Measurements from ENCODE around the gene PPP1CA.

The PPP1CA gene

DNA sequence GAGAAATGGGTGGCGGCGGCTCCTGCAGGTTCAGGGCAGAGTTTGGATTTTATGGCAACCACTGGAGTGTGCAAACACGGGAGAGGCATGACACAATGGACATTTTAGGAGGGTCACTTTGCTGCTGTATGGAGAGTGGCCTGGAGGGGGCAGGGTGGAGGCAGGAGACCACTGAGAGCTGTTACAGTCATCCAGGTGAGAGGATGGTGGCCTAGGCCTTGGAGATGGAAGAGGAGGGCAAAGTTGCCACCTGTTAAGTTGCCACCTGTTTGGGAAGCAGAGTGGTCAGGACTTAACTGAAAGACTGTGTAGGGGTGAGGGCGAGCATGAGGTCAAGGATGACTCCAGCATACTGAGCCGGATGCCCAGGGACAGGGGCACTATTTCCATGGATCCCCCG lies 12.2 kb downstream of the PPP1CA start:
- H3K9me3 ChIP-seq (ENCODE audit: insufficient read depth, low read depth, low read length) = no peaks in the 10 kb centered on the region
- no peak overlapping the region for H2BK120ac ChIP-seq (ENCODE audit: insufficient read depth, low read length, poor library complexity)
- peaks cover 8 to 9% of the 10 kb centered on the region in 2 experiments for H3K36me3 ChIP-seq (ENCODE audit: control insufficient read depth in 1 of 2, insufficient read depth in 2 of 2, low read length in 2 of 2)
- H3K4me2 ChIP-seq (ENCODE audit: low read length) = no peak overlapping the region
- H2AK5ac ChIP-seq (ENCODE audit: low read length) = no peak overlapping the region
- H2BK5ac ChIP-seq (ENCODE audit: low read depth, low read length, poor library complexity) = no peak overlapping the region
- H3K18ac ChIP-seq (ENCODE audit: low read length) = no peak overlapping the region
- H3K79me2 ChIP-seq (ENCODE audit: control insufficient read depth, insufficient read depth, low read length, poor library complexity) = peaks cover 6% of the 10 kb centered on the region
- no peak overlapping the region for H4K91ac ChIP-seq (ENCODE audit: low read depth, low read length)
- H3K79me1 ChIP-seq (ENCODE audit: low read length) = peaks cover 7% of the 10 kb centered on the region
- no CpG with 5 or more reads among the region's 6 CpGs for WGBS (ENCODE audit: extremely low coverage, insufficient coverage, insufficient read length)
- H4K8ac ChIP-seq (ENCODE audit: low read depth, low read length) = no peak overlapping the region
- peaks cover 9 to 10% of the 10 kb centered on the region in 2 experiments for H3K4me1 ChIP-seq (ENCODE audit: control insufficient read depth in 1 of 2, insufficient read depth in 2 of 2, low read length in 2 of 2)
- no peaks in the 10 kb centered on the region for H3K27me3 ChIP-seq (ENCODE audit: insufficient read depth, low read length)
- H3K9ac ChIP-seq (ENCODE audit: low read length) = no peak overlapping the region
- H3K23ac ChIP-seq (ENCODE audit: low read length) = no peak overlapping the region
- H3K4ac ChIP-seq (ENCODE audit: low read depth, low read length) = no peak overlapping the region
- H3K4me3 ChIP-seq (ENCODE audit: low read depth, low read length) = no peak overlapping the region
- H2BK12ac ChIP-seq (ENCODE audit: low read length) = no peak overlapping the region
- no peak overlapping the region for H4K12ac ChIP-seq (ENCODE audit: low read depth, low read length)
- DNase-seq = peak; percentile 40 to 69
- H3K27ac ChIP-seq (ENCODE audit: low read depth, low read length) = no peak overlapping the region
- H3K14ac ChIP-seq (ENCODE audit: low read length) = no peak overlapping the region
- H2AFZ ChIP-seq (ENCODE audit: insufficient read depth, low read length, poor library complexity) = no peak overlapping the region

DNA sequence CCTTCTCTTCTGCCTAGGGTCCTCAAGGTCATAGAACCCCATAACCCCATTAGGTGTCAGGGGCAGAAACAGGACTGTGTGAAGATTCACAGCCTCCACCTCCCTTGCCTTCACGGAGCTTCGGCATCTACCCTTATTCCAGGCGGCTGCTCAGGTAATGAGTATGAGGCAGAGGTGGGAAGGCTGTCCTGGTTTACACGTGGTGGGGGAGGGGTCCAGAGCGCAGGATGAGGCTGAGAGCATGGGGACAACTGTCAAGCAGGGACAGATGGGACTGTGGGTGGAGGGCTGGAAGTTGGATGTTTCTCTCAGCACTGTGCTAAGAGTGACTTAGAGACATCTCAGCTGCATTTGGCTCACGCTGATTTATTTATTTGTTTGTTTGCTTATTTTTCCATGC lies 14.1 kb downstream of the PPP1CA start:
- Histone ChIP-seq H3K36me3 (ENCODE audit: control insufficient read depth in 1 of 2, insufficient read depth in 2 of 2, low read length in 2 of 2) (no peaks in the 10 kb centered on the region), H3K4me3 (ENCODE audit: low read depth, low read length) (no peak overlapping the region), H2BK5ac (ENCODE audit: low read depth, low read length, poor library complexity) (no peak overlapping the region), H2AK5ac (ENCODE audit: low read length) (no peak overlapping the region), H3K27ac (ENCODE audit: low read depth, low read length) (no peak overlapping the region), H4K8ac (ENCODE audit: low read depth, low read length) (no peak overlapping the region), H3K9me3 (ENCODE audit: insufficient read depth, low read depth, low read length) (no peaks in the 10 kb centered on the region), H3K23ac (ENCODE audit: low read length) (no peak overlapping the region), H3K79me2 (ENCODE audit: control insufficient read depth, insufficient read depth, low read length, poor library complexity) (peaks cover 6% of the 10 kb centered on the region), H4K91ac (ENCODE audit: low read depth, low read length) (no peak overlapping the region), H2AFZ (ENCODE audit: insufficient read depth, low read length, poor library complexity) (no peak overlapping the region), H2BK120ac (ENCODE audit: insufficient read depth, low read length, poor library complexity) (no peak overlapping the region), H3K4me2 (ENCODE audit: low read length) (no peak overlapping the region), H3K79me1 (ENCODE audit: low read length) (peaks cover 7% of the 10 kb centered on the region), H3K27me3 (ENCODE audit: insufficient read depth, low read length) (no peaks in the 10 kb centered on the region), H4K12ac (ENCODE audit: low read depth, low read length) (no peak overlapping the region), H3K4ac (ENCODE audit: low read depth, low read length) (no peak overlapping the region), H3K14ac (ENCODE audit: low read length) (no peak overlapping the region), H3K18ac (ENCODE audit: low read length) (no peak overlapping the region), H3K9ac (ENCODE audit: low read length) (no peak overlapping the region), H3K4me1 (ENCODE audit: control insufficient read depth in 1 of 2, insufficient read depth in 2 of 2, low read length in 2 of 2) (peaks cover 6 to 7% of the 10 kb centered on the region in 2 experiments), H2BK12ac (ENCODE audit: low read length) (no peak overlapping the region)
- WGBS (ENCODE audit: extremely low coverage, insufficient coverage, insufficient read length) = no CpG with 5 or more reads among the region's 6 CpGs
- DNase-seq = no peak

DNA sequence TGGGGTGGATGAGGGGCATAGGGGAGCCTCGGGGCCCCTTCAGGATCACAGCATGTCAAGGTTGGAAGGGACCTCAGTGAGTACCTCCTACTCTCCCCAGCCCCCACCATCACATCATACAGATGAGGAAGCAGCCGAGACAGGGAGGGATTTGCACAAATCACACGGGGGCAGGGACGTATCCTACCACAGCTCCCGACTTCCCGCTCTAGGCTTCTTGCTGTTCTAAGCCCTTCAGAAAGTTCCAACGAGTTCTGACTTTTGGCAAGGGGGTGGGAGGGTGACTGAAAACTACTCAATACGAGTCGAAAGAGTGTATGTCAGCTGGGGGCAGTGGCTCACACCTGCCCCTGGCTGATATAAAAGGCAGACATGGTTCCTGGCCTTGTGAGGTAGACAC lies 14.6 kb downstream of the PPP1CA start:
- Histone ChIP-seq H3K23ac (ENCODE audit: low read length) (no peak overlapping the region), H3K14ac (ENCODE audit: low read length) (no peak overlapping the region), H3K9me3 (ENCODE audit: insufficient read depth, low read depth, low read length) (no peaks in the 10 kb centered on the region), H3K27me3 (ENCODE audit: insufficient read depth, low read length) (no peaks in the 10 kb centered on the region), H3K4ac (ENCODE audit: low read depth, low read length) (no peak overlapping the region), H3K4me1 (ENCODE audit: control insufficient read depth in 1 of 2, insufficient read depth in 2 of 2, low read length in 2 of 2) (peaks cover 3% of the 10 kb centered on the region in 2 experiments), H3K79me1 (ENCODE audit: low read length) (peaks cover 7% of the 10 kb centered on the region), H2BK120ac (ENCODE audit: insufficient read depth, low read length, poor library complexity) (no peak overlapping the region), H3K4me3 (ENCODE audit: low read depth, low read length) (no peak overlapping the region), H3K79me2 (ENCODE audit: control insufficient read depth, insufficient read depth, low read length, poor library complexity) (peaks cover 6% of the 10 kb centered on the region), H2BK5ac (ENCODE audit: low read depth, low read length, poor library complexity) (no peak overlapping the region), H2AFZ (ENCODE audit: insufficient read depth, low read length, poor library complexity) (no peak overlapping the region), H3K36me3 (ENCODE audit: control insufficient read depth in 1 of 2, insufficient read depth in 2 of 2, low read length in 2 of 2) (no peaks in the 10 kb centered on the region), H3K9ac (ENCODE audit: low read length) (no peak overlapping the region), H3K4me2 (ENCODE audit: low read length) (no peak overlapping the region), H2AK5ac (ENCODE audit: low read length) (no peak overlapping the region), H4K12ac (ENCODE audit: low read depth, low read length) (no peak overlapping the region), H4K8ac (ENCODE audit: low read depth, low read length) (no peak overlapping the region), H3K27ac (ENCODE audit: low read depth, low read length) (no peak overlapping the region), H2BK12ac (ENCODE audit: low read length) (no peak overlapping the region), H3K18ac (ENCODE audit: low read length) (no peak overlapping the region), H4K91ac (ENCODE audit: low read depth, low read length) (peak overlapping the region; percentile 31)
- DNase-seq = no peak
- WGBS (ENCODE audit: extremely low coverage, insufficient coverage, insufficient read length) = no CpG with 5 or more reads among the region's 9 CpGs

DNA sequence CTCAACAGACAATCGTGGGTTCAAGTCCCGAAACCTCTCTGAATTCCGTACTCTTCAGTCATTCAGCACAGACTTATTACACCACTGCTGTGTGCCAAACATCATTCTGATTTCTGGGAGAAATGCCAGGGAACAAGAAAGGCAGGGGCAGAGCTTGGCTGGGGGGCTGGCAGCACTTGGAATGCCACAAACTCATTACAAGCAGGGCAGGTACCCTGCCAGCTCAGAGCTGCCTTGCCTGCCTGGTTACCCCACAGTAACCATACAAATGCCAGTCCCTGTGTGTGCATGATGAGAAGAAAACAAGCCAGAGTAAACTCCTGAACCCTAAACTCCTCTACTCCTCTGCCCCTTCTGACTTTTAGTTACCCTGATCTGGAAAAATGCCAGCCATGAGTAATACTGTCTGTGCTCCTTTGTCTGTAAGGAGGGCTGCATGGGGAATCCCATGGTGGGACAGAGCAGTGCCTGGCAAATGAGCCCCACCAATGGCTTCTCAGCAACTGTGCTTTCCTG lies 16.7 kb downstream of the PPP1CA start:
- no peaks in the 10 kb centered on the region for H3K27me3 ChIP-seq (ENCODE audit: insufficient read depth, low read length)
- no peak overlapping the region for H3K23ac ChIP-seq (ENCODE audit: low read length)
- no CpG with 5 or more reads among the region's 3 CpGs for WGBS (ENCODE audit: extremely low coverage, insufficient coverage, insufficient read length)
- peaks cover 0 to 3% of the 10 kb centered on the region in 2 experiments for H3K4me1 ChIP-seq (ENCODE audit: control insufficient read depth in 1 of 2, insufficient read depth in 2 of 2, low read length in 2 of 2)
- no peak overlapping the region for H2BK5ac ChIP-seq (ENCODE audit: low read depth, low read length, poor library complexity)
- H3K4ac ChIP-seq (ENCODE audit: low read depth, low read length) = no peak overlapping the region
- no peaks in the 10 kb centered on the region for H3K36me3 ChIP-seq (ENCODE audit: control insufficient read depth in 1 of 2, insufficient read depth in 2 of 2, low read length in 2 of 2)
- no peak for DNase-seq
- H2BK120ac ChIP-seq (ENCODE audit: insufficient read depth, low read length, poor library complexity) = no peak overlapping the region
- no peak overlapping the region for H2BK12ac ChIP-seq (ENCODE audit: low read length)
- H3K79me2 ChIP-seq (ENCODE audit: control insufficient read depth, insufficient read depth, low read length, poor library complexity) = no peaks in the 10 kb centered on the region
- no peak overlapping the region for H3K4me2 ChIP-seq (ENCODE audit: low read length)
- no peak overlapping the region for H3K4me3 ChIP-seq (ENCODE audit: low read depth, low read length)
- no peak overlapping the region for H4K91ac ChIP-seq (ENCODE audit: low read depth, low read length)
- no peak overlapping the region for H3K14ac ChIP-seq (ENCODE audit: low read length)
- H3K18ac ChIP-seq (ENCODE audit: low read length) = no peak overlapping the region
- H3K27ac ChIP-seq (ENCODE audit: low read depth, low read length) = no peak overlapping the region
- no peaks in the 10 kb centered on the region for H3K9me3 ChIP-seq (ENCODE audit: insufficient read depth, low read depth, low read length)
- no peak overlapping the region for H4K12ac ChIP-seq (ENCODE audit: low read depth, low read length)
- H4K8ac ChIP-seq (ENCODE audit: low read depth, low read length) = no peak overlapping the region
- H2AK5ac ChIP-seq (ENCODE audit: low read length) = no peak overlapping the region
- H3K79me1 ChIP-seq (ENCODE audit: low read length) = no peaks in the 10 kb centered on the region
- H2AFZ ChIP-seq (ENCODE audit: insufficient read depth, low read length, poor library complexity) = no peak overlapping the region
- H3K9ac ChIP-seq (ENCODE audit: low read length) = no peak overlapping the region
